Ovary (tissue), 9 donors: ENCODE results near the gene MECR. TPM values are rescaled to one million over a fixed set of nuclear protein-coding genes. Genes with fewer than 3 reads are reported as not detected.
"Not testable (repeated sequence)": the region's sequence is repeated elsewhere in the genome, so short reads cannot be mapped to it uniquely, and the experiment has no call there.

Source experiments
- DNase-seq, 5 donors: peaks; one replicate each; pipeline ENCODE4 v3.0.0-alpha.2; 2019 to 2020
- H3K27ac ChIP-seq, 2 donors: fragments of 200-600 bp; one replicate each; pipeline versions ENCODE4 v1.5.1 to v1.8.0; 2019 to 2022
- H3K27me3 ChIP-seq: fragments of 200-600 bp; one replicate; pipeline ENCODE4 v1.8.0; 2022
- H3K36me3 ChIP-seq: fragments of 200-600 bp; sonication (generic); one replicate; pipeline ENCODE4 v1.5.1; 2019
- H3K4me1 ChIP-seq: one replicate; pipeline ENCODE4 v1.8.1; 2013; ENCODE audit warnings: mild to moderate bottlenecking, moderate library complexity; ENCODE audit not compliant: insufficient read depth
- H3K4me3 ChIP-seq: fragments of 200-600 bp; sonication (generic); one replicate; pipeline ENCODE4 v1.5.1; 2017
- H3K9me3 ChIP-seq, 2 donors: fragments of 200-600 bp in 1 of 2; sonication (generic) in 1 of 2; one replicate each; pipeline versions ENCODE4 v1.5.1 to v1.8.1; 2013 to 2019; ENCODE audit warnings: mild to moderate bottlenecking in 1 of 2, moderate library complexity in 1 of 2
- CTCF ChIP-seq, 3 donors: fragments of 450-650 bp in 2 of 3; fragments of 200-600 bp in 1 of 3; IDR thresholded peaks; one replicate each; pipeline versions ENCODE4 v1.5.1 to v1.8.0; 2016 to 2022; ENCODE audit warnings: antibody characterized with exemption in 3 of 3, mild to moderate bottlenecking in 1 of 3
- EP300 ChIP-seq: sonication (generic); formaldehyde crosslinking; IDR thresholded peaks from one replicate; pipeline ENCODE4 v1.6.1; 2017; ENCODE audit warnings: antibody characterized with exemption
- POLR2A ChIP-seq: fragments of 450-650 bp; IDR thresholded peaks from one replicate; pipeline ENCODE4 v1.6.1; 2017; ENCODE audit warnings: antibody characterized with exemption, mild to moderate bottlenecking, moderate library complexity
- WGBS, 3 donors: extraction: QIAGEN DNeasy Blood & Tissue Kit in 1 of 3; methylation state at CpG; one replicate each; pipeline versions ENCODE4 v1.1.5 to v1.1.7; 2013 to 2017; 5-methylcytosine and 5-hydroxymethylcytosine counted together
- intact Hi-C, 4 donors: fragments of 100-400 bp; cut with DNase I; formaldehyde crosslinking; loops; one replicate each; pipeline versions ENCODE4 v1.11.0 to v1.15.1; 2022 to 2023
- polyA plus RNA-seq, 2 donors: library from polyadenylated mRNA; stranded (reverse); fragments of 200-250 nt in 1 of 2; fragments of 350-450 nt in 1 of 2; fragmentation: Illumina TruSeq in 1 of 2; extraction: RNeasy Lipid Tissue Mini Kit (QIAGEN cat#74804) in 1 of 2; gene quantifications; one replicate each; pipeline ENCODE4 v1.2.3, GENCODE V29; 2013 to 2014
- total RNA-seq, 7 donors: library from RNA; depleted of rRNA in 2 of 7; stranded (reverse); fragments of >200 nt in 2 of 7; fragmentation: NEBNext Ultra II Directional in 3 of 7; extraction: Animal tissue kit (Norgen Biotek cat#: 25700) in 3 of 7; gene quantifications; one replicate each; pipeline versions ENCODE4 v1.1.0 to v1.2.4, GENCODE V29; 2016 to 2023
- donor health status: DM: no; HTN: no; CAD: no; lungs with moderate emphysema.
- donor health status: DM: no; HTN: no; CAD: no.
- donor health status: Bipolar disorder and iron deficiency.
- donor health status: DM: yes; HTN: yes; CAD: no.
- donor health status: DM: no; HTN: no; CAD: no.
- donor health status: DM: yes; HTN: yes; CAD: no.

Gene MECR
- total and polyA plus RNA-seq, 9 donors: 11.9 to 33.9 (median 20.2) TPM

GRCh38 chr1:29222686-29223085 is 8.0 kb downstream of the MECR start:
- Histone ChIP-seq H3K27me3 (no peaks in the 10 kb centered on the region), H3K4me1 (no peaks in the 10 kb centered on the region), H3K9me3 (no peaks in the 10 kb centered on the region), H3K4me3 (no peak overlapping the region), H3K36me3 (no peaks in the 10 kb centered on the region), H3K27ac (no peak overlapping the region)
- WGBS, 3 donors: 85 to 94% (median 88%) methylated on average over 1 of the region's 1 CpG
- TF ChIP-seq CTCF (IDR thresholded peaks at IDR 0.05): no peak
- intact Hi-C loops: no loop called here
- DNase-seq: no peak

GRCh38 chr1:29222260-29222659 is 8.5 kb downstream of the MECR start:
- H3K4me1 ChIP-seq, H3K27me3 ChIP-seq, intact Hi-C loops, H3K27ac ChIP-seq, H3K9me3 ChIP-seq, H3K36me3 ChIP-seq, H3K4me3 ChIP-seq, DNase-seq: not testable (repeated sequence)
- 83 to 84% (median 83%) methylated on average over 6 of the region's 6 CpGs for WGBS, 3 donors

- 85 to 90% (median 89%) methylated on average over 3 of the region's 3 CpGs for WGBS, 3 donors
- no peaks in the 10 kb centered on the region for H3K9me3 ChIP-seq
- H3K4me3 ChIP-seq: no peak overlapping the region
- DNase-seq: no peak
- intact Hi-C loops: no loop called here
- no peak overlapping the region for H3K27ac ChIP-seq
- H3K27me3 ChIP-seq: no peaks in the 10 kb centered on the region
- no peaks in the 10 kb centered on the region for H3K4me1 ChIP-seq
- H3K36me3 ChIP-seq: no peaks in the 10 kb centered on the region
- TF ChIP-seq CTCF (IDR thresholded peaks at IDR 0.05): no peak
- no peak for TF ChIP-seq POLR2A
- no peak for TF ChIP-seq EP300
Measured at GRCh38 chr1:29221296-29221695, 9.4 kb downstream of the MECR start.

GRCh38 chr1:29218223-29218622 is 12.5 kb downstream of the MECR start:
- 85 to 89% (median 86%) methylated on average over 2 of the region's 2 CpGs for whole genome bisulfite sequencing, 3 donors
- Histone ChIP-seq H3K4me1 (no peaks in the 10 kb centered on the region), H3K27ac (no peak overlapping the region), H3K9me3 (no peaks in the 10 kb centered on the region), H3K27me3 (no peaks in the 10 kb centered on the region), H3K4me3 (no peak overlapping the region), H3K36me3 (no peaks in the 10 kb centered on the region)
- DNase-seq: no peak
- TF ChIP-seq POLR2A: no peak
- TF ChIP-seq CTCF (IDR thresholded peaks at IDR 0.05): no peak
- TF ChIP-seq EP300: no peak
- intact Hi-C loops: no loop called here

GRCh38 chr1:29217633-29218032 is 13.1 kb downstream of the MECR start:
- TF ChIP-seq EP300 (no peak), CTCF (IDR thresholded peaks at IDR 0.05) (no peak), POLR2A (no peak)
- no peaks in the 10 kb centered on the region for H3K9me3 ChIP-seq
- no peaks in the 10 kb centered on the region for H3K4me1 ChIP-seq
- H3K27ac ChIP-seq: no peak overlapping the region
- WGBS, 3 donors: 74 to 85% (median 83%) methylated on average over 2 of the region's 2 CpGs
- H3K4me3 ChIP-seq: no peak overlapping the region
- intact Hi-C loops: no loop called here
- no peaks in the 10 kb centered on the region for H3K27me3 ChIP-seq
- DNase-seq: no peak
- H3K36me3 ChIP-seq: no peaks in the 10 kb centered on the region
